ENCODE data around the gene SLAMF7. TPM values are rescaled to one million over a fixed set of nuclear protein-coding genes. Genes with fewer than 3 reads are reported as not detected.

Gene SLAMF7
- total and polyA plus RNA-seq, 2 of the 8 experiments (the other 6 are each of a cell fraction or from before 2014, with no cell fraction given), result not detected

- no peaks in the 10 kb centered on the region for H3K36me3 ChIP-seq (ENCODE audit: control insufficient read depth in 2 of 4, insufficient read depth in 4 of 4, low read length in 3 of 4)
- H3K9ac ChIP-seq (replicated peaks in 1 of 4; ENCODE audit: extremely low read depth in 1 of 4, low read depth in 3 of 4, low read length in 3 of 4), result no peak within 1 kb of the TSS
- DNase-seq (ENCODE audit: low read depth in 1 of 2, low spot score in 2 of 2) (no peak), FAIRE-seq (no peak)
- no peak within 1 kb of the TSS for H2BK15ac ChIP-seq (ENCODE audit: low read length)
- H2BK12ac ChIP-seq (ENCODE audit: low read depth, low read length), result no peak within 1 kb of the TSS
- H3K27me3 ChIP-seq (replicated peaks in 1 of 4; ENCODE audit: control insufficient read depth in 3 of 4, extremely low read depth in 1 of 4, insufficient read depth in 3 of 4, low read length in 3 of 4), result no peaks in the 10 kb centered on the region
- no peaks in the 10 kb centered on the region for H3K79me2 ChIP-seq (ENCODE audit: control insufficient read depth in 1 of 2, insufficient read depth in 2 of 2, low read length in 2 of 2)
- TF ChIP-seq CBX8 (IDR thresholded peaks at IDR 0.05; ENCODE audit: borderline replicate concordance, low read depth, low read length), result no peak
- TF ChIP-seq TAF7 (optimal IDR thresholded peaks at IDR 0.05; ENCODE audit: borderline replicate concordance, low read depth, low read length), result no peak
- TF ChIP-seq CEBPB (IDR thresholded peaks at IDR 0.05; ENCODE audit: low read depth, low read length), result no peak
- TF ChIP-seq TCF12 (IDR thresholded peaks at IDR 0.05; ENCODE audit: low read depth, low read length), result no peak
- TF ChIP-seq BCL11A (IDR thresholded peaks at IDR 0.05; ENCODE audit: low read depth in 2 of 2, low read length in 2 of 2), result no peak
- TF ChIP-seq ASH2L (IDR thresholded peaks at IDR 0.05; ENCODE audit: low read length), result no peak
- no peak for TF ChIP-seq POLR2AphosphoS5 (IDR thresholded peaks at IDR 0.05; ENCODE audit: low read depth, low read length)
- no peak for TF ChIP-seq SUZ12 (IDR thresholded peaks at IDR 0.05; ENCODE audit: low read length)
- TF ChIP-seq RXRA (IDR thresholded peaks at IDR 0.05; ENCODE audit: insufficient read depth, low read depth, low read length), result no peak
- TF ChIP-seq HDAC2 (IDR thresholded peaks at IDR 0.05; ENCODE audit: borderline replicate concordance in 1 of 2, low read depth in 2 of 2, low read length in 2 of 2), result no peak
- no peak for TF ChIP-seq CREB1 (IDR thresholded peaks at IDR 0.05)
- H4K20me1 ChIP-seq (replicated peaks in 1 of 2; ENCODE audit: control insufficient read depth in 1 of 2, insufficient read depth in 2 of 2, low read length in 2 of 2), result no peaks in the 10 kb centered on the region
- H3K4me2 ChIP-seq (ENCODE audit: insufficient read depth in 1 of 2, low read depth in 2 of 2, low read length in 2 of 2), result no peak within 1 kb of the TSS
- POLR2A ChIA-PET (ENCODE audit: partially characterized antibody), result no interaction called here
- H3K9me3 ChIP-seq (ENCODE audit: insufficient read depth in 2 of 2, low read depth in 1 of 2, low read length in 1 of 2), result no peaks in the 10 kb centered on the region
- no peak within 1 kb of the TSS for H3K14ac ChIP-seq (ENCODE audit: insufficient read length)
- no peak within 1 kb of the TSS for H2BK5ac ChIP-seq (ENCODE audit: low read depth, low read length)
- no peak within 1 kb of the TSS; the same call in 1 of the 2 replicates for H2BK20ac ChIP-seq (ENCODE audit: low read length)
- CTCF ChIA-PET (ENCODE audit: partially characterized antibody), result interaction anchor here (0.7 to 10.7 kb wide), 10 partner anchors 12 to 389 kb away, joined by 3 to 80 read pairs (median 5); no protein-coding TSS in a partner anchor
- H3K4me1 ChIP-seq (replicated peaks in 1 of 4; ENCODE audit: control insufficient read depth in 3 of 4, insufficient read depth in 4 of 4, low read length in 3 of 4), result no peaks in the 10 kb centered on the region
- H3K23me2 ChIP-seq (ENCODE audit: low read depth, low read length), result no peaks in the 10 kb centered on the region
- H3K4ac ChIP-seq (replicated peaks; ENCODE audit: insufficient read length, low read depth, low read length), result no peak within 1 kb of the TSS
- H3K79me1 ChIP-seq (ENCODE audit: low read depth, low read length), result no peaks in the 10 kb centered on the region
- H3K4me3 ChIP-seq (ENCODE audit: extremely low read depth in 1 of 4, insufficient read depth in 2 of 4, low read depth in 3 of 4, low read length in 4 of 4), result no peak within 1 kb of the TSS
- H3K56ac ChIP-seq (replicated peaks; ENCODE audit: insufficient read length, low read depth, low read length), result no peak within 1 kb of the TSS
- 94% methylated on average over 4 of the region's 4 CpGs; no CpG with 5 or more reads in 1 of the 2 experiments for WGBS, 2 experiments (ENCODE audit: extremely low coverage in 1 of 2, insufficient coverage in 1 of 2, insufficient read length in 1 of 2, insufficient replicate concordance in 2 of 2, low coverage in 1 of 2, low lambda C conversion rate in 2 of 2, missing lambda C conversion rate in 1 of 2)
- H2BK120ac ChIP-seq (replicated peaks; ENCODE audit: low read depth, low read length), result no peak within 1 kb of the TSS
- no peak within 1 kb of the TSS for H3K18ac ChIP-seq (ENCODE audit: extremely low read depth, low read length)
- H4K5ac ChIP-seq (ENCODE audit: insufficient read length, low read depth, low read length), result no peak within 1 kb of the TSS
- no peak within 1 kb of the TSS for H3K23ac ChIP-seq (ENCODE audit: insufficient read length)
- H3K27ac ChIP-seq (ENCODE audit: low read depth, low read length), result no peak within 1 kb of the TSS
- H2AFZ ChIP-seq (ENCODE audit: low read length), result no peak within 1 kb of the TSS
- H2AK5ac ChIP-seq (ENCODE audit: low read depth, low read length), result peak within 1 kb of the TSS; percentile 72; the same call in 1 of the 2 replicates
- H4K8ac ChIP-seq (ENCODE audit: extremely low read depth, insufficient read depth, low read length), result no peak within 1 kb of the TSS
- no peak within 1 kb of the TSS for H4K91ac ChIP-seq (replicated peaks; ENCODE audit: insufficient read length, low read length)
Observed at GRCh38 chr1:160795951-160796383, 56.9 kb downstream of the SLAMF7 start, which contains the start of gene LY9. Gene LY9, plus strand, starts transcription at chr1:160796174. Its CDS starts 14 bp downstream, at chr1:160796188.

All from H1 (cell line).